Measurements from ENCODE around the gene TRAF3IP1.
"Not testable (repeated sequence)": the region's sequence is repeated elsewhere in the genome, so short reads cannot be mapped to it uniquely, and the experiment has no call there.

Gene TRAF3IP1

GRCh38 chr2:238358769-238359168, 38.5 kb downstream of the TRAF3IP1 start:
- no peak for TF ChIP-seq ZNF274 (IDR thresholded peaks at IDR 0.05; ENCODE audit: low read depth, low read length)
- H3K4me3 ChIP-seq (ENCODE audit: low read length), result no peak overlapping the region

DNA sequence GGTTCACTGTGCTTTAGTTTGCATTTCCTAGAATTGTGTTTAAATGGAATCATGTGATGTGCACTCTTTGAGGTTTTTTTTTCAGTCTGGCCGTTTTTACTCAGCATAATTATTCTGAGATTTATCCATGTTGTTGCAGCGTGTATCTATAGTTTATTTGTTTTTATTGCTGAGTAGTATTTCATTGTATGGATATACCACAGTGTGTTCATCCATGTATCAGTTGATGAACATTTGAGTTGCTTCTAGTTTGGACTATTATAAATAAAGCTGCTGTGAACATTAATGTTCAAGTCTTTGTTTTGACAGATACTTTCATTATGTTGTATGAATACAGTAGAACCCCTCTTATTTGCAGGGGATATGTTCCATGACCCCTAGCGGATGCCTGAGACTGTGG, 39.1 kb downstream of the TRAF3IP1 start:
- no peak for TF ChIP-seq ZNF274 (IDR thresholded peaks at IDR 0.05; ENCODE audit: low read depth, low read length)
- H3K4me3 ChIP-seq (ENCODE audit: low read length), result no peak overlapping the region

DNA sequence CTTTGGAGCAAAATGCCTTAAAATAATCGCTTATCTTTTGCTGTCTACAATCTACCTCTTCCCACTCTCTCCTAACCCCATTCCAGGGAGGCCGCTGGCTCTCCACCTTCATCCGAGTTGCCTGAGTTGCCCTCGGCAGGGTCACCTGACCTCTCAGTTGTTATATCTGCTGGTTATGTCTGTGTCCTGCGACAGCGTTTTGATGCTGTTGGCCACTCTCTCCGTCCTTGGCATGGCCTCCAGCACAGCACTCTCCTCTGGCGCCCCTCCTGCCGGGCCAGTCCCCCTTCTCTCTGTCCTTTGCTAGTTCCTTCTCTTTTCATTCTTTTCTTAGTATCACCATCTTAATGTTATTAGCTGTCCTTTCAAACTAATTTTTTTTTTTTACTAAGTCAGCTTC, 41.6 kb downstream of the TRAF3IP1 start:
- TF ChIP-seq ZNF274 (IDR thresholded peaks at IDR 0.05; ENCODE audit: low read depth, low read length), result no peak

DNA sequence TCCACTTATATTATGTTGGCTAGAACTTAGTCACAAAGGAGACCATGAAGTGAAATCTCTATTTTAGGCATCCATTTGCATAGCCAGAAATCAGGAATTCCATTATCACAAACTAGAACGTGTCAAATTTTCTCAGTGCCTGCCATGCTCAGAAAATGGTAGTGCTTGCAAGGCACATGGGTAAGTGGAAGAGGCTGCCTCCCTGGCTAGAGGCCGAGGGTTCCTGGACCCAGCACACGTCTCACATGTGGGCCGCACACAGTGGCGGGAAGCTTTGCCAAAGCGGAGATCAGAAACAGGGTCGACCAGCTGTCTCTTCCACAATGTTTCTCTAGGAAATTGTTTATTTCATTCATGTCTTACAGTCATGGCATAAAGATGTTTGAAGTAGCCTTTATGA, 42.3 kb downstream of the TRAF3IP1 start:
- TF ChIP-seq ZNF274 (IDR thresholded peaks at IDR 0.05; ENCODE audit: low read depth, low read length), result no peak
- no peak overlapping the region for H3K4me3 ChIP-seq (ENCODE audit: low read length)

More for the DNA sequence above, 41.6 kb downstream of the TRAF3IP1 start:
- H3K4me3 ChIP-seq (ENCODE audit: low read length), result no peak overlapping the region

DNA sequence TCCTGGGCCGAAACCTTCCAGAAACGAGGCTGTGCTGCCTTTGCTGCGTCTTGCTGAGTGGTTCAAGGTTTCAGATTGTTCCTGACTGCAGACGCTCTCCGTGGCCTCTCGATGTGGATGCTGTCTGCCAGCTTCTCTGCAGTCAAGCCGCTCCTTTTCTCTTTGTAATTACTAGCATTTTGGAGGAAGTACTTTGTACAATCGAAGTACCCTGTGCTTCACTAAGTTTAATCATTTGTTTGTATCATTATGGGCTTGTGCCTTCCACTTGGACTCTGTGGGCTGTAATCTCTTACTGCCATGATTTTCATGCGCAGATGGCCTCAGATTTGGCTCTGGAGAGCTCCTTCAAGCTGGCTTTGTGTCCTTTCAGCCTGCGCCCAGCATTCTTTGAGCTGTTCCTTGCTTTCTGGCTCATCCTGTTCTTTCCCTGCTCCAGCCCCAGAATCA, 49.3 kb downstream of the TRAF3IP1 start:
- H3K4me3 ChIP-seq (ENCODE audit: low read length), result no peak overlapping the region
- TF ChIP-seq ZNF274 (IDR thresholded peaks at IDR 0.05; ENCODE audit: low read depth, low read length), result no peak

GRCh38 chr2:238370094-238370822, 49.9 kb downstream of the TRAF3IP1 start:
- no peak overlapping the region for H3K4me3 ChIP-seq (ENCODE audit: low read length)
- no peak for TF ChIP-seq ZNF274 (IDR thresholded peaks at IDR 0.05; ENCODE audit: low read depth, low read length)

DNA sequence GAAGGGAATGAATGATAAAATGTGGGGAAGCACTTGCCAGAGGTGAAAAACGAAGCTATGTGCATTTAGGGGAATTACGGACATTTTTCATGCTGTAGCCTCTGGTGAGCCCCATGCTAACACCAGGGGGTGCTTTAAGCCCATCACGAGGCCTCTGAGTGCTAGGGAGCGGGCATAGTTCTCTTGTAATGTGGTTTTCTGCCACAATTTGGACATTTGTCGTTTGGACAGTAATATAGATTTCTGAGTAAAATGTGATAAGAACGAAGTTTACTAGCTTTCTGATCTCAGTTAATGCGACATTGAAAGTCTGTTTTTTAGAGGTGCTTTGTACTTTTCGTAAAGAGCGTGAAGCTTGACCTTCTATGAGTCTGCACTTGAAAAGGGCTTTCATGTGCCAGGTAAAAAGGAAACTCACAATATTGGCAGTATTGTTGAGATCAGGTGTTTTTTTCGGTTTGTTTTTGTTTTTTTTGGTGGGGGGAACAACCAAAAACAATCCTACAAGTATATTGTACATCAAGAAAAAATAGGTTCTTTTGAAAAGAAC, 50.6 kb downstream of the TRAF3IP1 start:
- H3K4me3 ChIP-seq (ENCODE audit: low read length), result no peak overlapping the region
- no peak for TF ChIP-seq ZNF274 (IDR thresholded peaks at IDR 0.05; ENCODE audit: low read depth, low read length)

GRCh38 chr2:238372277-238372676, 52.0 kb downstream of the TRAF3IP1 start:
- H3K4me3 ChIP-seq (ENCODE audit: low read length), result not testable (repeated sequence)

- no peak for TF ChIP-seq ZNF274 (IDR thresholded peaks at IDR 0.05; ENCODE audit: low read depth, low read length)
- no peak overlapping the region for H3K4me3 ChIP-seq (ENCODE audit: low read length)
Observed at GRCh38 chr2:238376884-238377391, 56.6 kb downstream of the TRAF3IP1 start.

DNA sequence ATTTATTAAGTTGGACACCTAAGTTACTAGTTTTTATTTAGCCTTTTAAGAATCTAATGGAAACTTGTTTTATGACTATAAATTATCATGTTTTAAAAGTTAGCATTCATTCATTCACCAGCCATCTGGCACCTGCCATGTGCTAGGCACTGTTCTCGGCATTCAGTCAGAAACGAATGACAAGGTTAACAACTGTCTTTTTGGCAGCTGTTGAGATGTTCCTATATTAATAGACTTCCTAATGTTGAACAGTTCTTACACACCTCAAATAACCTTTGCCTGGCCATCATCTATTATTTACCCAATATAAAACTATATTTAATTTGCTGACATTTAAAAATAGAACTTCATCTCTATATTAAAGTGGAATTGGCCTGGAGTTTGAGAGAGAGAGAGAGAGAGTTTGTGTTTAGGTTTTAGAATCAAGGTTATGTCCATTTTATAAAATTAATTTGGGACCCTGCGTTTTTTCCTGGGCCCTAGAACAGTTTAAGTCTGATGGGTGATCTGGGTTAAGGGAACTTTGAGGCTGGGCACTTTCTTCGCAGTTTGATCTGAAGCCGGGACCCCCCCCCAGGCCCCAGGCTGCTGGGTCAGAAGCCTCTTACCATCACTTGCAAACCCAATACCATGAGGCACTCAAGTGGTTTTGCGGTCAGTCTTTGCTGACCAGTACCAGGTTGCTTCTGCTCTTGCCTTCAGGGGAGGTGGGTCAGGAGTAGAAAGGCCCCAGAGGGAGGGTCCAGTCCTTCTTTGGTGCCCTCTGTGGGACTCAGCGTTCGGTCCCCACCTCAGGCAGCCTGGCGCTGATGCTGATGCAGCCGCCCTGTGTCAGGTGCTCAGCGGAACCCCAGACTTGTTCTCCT, 58.1 kb downstream of the TRAF3IP1 start:
- no peak for TF ChIP-seq ZNF274 (IDR thresholded peaks at IDR 0.05; ENCODE audit: low read depth, low read length)
- no peak overlapping the region for H3K4me3 ChIP-seq (ENCODE audit: low read length)

DNA sequence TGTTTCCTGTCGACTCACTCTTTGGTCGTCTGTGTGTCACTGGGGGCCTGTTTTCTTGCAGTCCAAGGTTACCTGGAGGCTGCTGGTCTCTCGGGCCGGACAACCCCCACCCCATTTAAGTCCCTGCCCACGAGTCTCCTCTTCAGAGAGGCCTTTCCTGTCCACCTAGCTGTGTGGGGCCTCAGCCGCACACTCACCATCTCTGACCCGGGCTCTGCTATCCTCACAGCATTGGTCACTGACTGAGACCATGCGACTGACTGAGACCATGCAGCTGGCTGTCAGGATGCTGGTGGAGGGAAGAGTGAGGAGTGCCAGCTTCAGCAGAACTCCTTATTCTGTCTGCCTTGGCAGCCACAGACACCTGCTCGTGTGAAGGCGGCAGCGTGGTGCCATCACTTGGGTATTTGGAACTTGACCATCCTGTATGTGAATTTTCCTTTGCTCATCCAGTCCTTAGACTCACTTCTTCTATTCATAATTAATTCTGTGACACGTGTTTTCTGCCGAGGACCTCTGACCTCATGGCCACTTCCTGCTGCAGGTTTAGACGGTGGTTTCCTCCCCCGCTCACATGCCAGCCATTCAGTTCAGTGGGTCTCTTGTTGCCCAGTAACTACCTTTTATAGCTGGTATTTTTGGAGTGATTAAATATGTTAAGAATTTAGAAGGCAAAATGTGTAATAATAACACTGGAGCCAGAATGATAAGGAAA, 58.9 kb downstream of the TRAF3IP1 start:
- no peak overlapping the region for H3K4me3 ChIP-seq (ENCODE audit: low read length)
- no peak for TF ChIP-seq ZNF274 (IDR thresholded peaks at IDR 0.05; ENCODE audit: low read depth, low read length)

- no peak for TF ChIP-seq ZNF274 (IDR thresholded peaks at IDR 0.05; ENCODE audit: low read depth, low read length)
- no peak overlapping the region for H3K4me3 ChIP-seq (ENCODE audit: low read length)
Observed at GRCh38 chr2:238380336-238380735, 60.0 kb downstream of the TRAF3IP1 start.

DNA sequence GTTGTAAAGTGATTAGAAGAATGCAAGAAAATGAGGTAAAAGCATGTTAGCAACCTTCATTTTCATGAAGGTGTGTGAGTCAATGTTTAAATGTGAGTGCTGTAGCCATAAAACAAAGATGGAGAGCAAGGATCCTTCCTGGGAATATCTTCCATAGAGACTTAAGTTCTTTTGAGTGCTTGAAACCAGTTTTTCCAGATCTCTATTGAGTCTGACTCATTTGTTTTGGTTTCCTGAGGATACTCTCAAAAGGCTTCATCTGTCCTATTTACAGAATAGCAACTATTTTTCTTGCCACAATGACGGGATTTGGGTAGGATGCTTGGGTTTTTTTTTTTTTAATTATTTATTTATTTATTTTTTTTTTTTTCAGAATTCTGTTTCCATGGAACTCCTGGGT, 60.5 kb downstream of the TRAF3IP1 start:
- TF ChIP-seq ZNF274 (IDR thresholded peaks at IDR 0.05; ENCODE audit: low read depth, low read length), result no peak
- H3K4me3 ChIP-seq (ENCODE audit: low read length), result no peak overlapping the region

All from GM08714 (cell line).